Skeletal muscle satellite cell (primary cell): ENCODE results near the gene BRD3.
A peak's percentile ranks its signal among the peaks of the same experiment; 100 is the strongest.

Source experiments
- H3K27me3 ChIP-seq: 2 replicates; pipeline ENCODE4 v1.7.0; 2013; ENCODE audit warnings: low read length; ENCODE audit not compliant: control insufficient read depth, insufficient read depth
- H3K36me3 ChIP-seq: 2 replicates; pipeline ENCODE4 v1.7.0; 2013; ENCODE audit warnings: mild to moderate bottlenecking, control low read depth, low read length; ENCODE audit not compliant: insufficient read depth
- H3K4me1 ChIP-seq: 2 replicates; pipeline ENCODE4 v1.7.0; 2013; ENCODE audit warnings: low read length; ENCODE audit not compliant: control insufficient read depth, insufficient read depth
- H3K4me2 ChIP-seq: 2 replicates; pipeline ENCODE4 v1.7.0; 2013; ENCODE audit warnings: mild to moderate bottlenecking, low read length
- H3K4me3 ChIP-seq: 2 replicates; pipeline ENCODE4 v1.7.0; 2013; ENCODE audit warnings: low read length
- H3K9ac ChIP-seq: 2 replicates; pipeline ENCODE4 v1.7.0; 2013; ENCODE audit warnings: mild to moderate bottlenecking, low read depth, low read length, moderate library complexity
- H3K9me3 ChIP-seq: replicated peaks from 2 replicates; pipeline ENCODE4 v1.7.0; 2013; ENCODE audit warnings: mild to moderate bottlenecking, control low read depth, low read length

Gene BRD3

DNA sequence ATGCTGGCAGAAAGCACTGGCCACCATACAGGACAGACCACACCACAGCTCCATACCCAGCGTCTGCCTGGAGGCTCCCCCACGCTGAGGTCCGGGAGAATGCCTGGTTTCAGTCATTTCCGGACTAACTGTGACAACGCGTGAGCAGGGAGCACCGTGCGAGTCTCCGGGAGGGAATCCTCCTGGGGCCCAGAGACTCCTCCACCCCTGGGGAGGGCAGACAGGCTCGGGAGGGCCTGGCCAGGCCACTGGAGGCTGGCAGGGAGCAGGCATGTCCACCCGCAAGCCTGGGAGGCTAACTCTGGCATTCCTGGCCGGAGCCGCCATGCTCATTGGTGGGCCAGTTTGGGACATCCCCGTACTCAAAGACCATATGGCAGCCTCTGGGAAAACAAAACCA is 36.0 kb downstream of the BRD3 start:
- Histone ChIP-seq H3K9ac (no peak overlapping the region), H3K4me1 (no peaks in the 10 kb centered on the region), H3K4me3 (no peak overlapping the region), H3K36me3 (peaks cover 63% of the 10 kb centered on the region), H3K27me3 (no peaks in the 10 kb centered on the region), H3K9me3 (no peaks in the 10 kb centered on the region), H3K4me2 (no peak overlapping the region)

GRCh38 chr9:134030821-134031470 is 36.9 kb downstream of the BRD3 start:
- Histone ChIP-seq H3K36me3 (peaks cover 61% of the 10 kb centered on the region), H3K4me2 (no peak overlapping the region), H3K9me3 (no peaks in the 10 kb centered on the region), H3K9ac (no peak overlapping the region), H3K4me1 (peaks cover 8% of the 10 kb centered on the region), H3K27me3 (no peaks in the 10 kb centered on the region), H3K4me3 (no peak overlapping the region)

DNA sequence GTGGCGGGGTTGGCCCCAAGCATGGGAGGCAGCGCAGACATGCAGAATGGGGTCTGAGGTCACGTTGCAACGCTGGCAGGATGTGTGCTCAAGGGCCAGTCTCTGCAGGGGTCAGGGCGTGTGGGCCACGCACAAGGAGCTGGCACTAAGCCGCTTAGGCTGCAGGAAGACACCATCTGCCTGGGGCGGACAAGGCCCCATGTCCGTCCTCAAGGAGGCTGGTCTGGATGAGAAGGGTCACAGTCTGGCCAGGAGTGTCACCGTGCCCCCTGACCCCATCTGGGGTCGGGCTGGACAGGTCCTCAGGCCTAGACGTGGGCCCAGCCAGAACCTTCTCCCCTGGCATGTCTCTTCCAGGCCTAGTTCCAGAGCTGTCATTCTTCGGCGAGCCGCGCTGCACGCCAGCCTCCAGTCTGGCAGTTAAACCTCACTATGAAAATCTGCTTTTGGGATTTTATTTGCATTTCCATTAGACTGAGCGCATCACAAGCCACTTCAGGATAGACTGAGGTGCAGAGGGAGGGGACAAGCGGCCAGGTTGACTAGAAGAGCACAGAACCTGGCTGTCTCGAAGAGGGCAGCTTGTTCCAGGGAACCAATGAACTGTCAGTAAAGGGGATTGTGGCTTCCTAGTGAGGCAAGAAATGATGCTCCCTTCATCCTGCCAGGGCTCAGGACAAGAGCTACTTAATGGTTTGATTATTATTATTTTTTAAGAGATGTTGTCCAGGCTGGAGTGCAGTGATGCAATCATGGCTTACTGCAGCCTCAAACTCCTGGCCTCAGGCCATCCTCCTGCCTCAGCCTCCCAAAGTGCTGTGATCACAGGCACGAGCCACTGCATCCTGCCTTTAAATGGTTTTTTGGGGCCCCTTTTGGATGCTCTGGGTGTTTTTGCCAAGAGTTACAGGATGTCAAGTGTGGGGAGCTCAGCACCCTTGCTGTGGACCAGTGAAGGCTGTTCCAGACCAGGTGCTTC is 38.3 kb downstream of the BRD3 start:
- no peak overlapping the region for H3K4me3 ChIP-seq
- no peaks in the 10 kb centered on the region for H3K9me3 ChIP-seq
- H3K36me3 ChIP-seq = peaks cover 47% of the 10 kb centered on the region
- H3K4me2 ChIP-seq = no peak overlapping the region
- no peak overlapping the region for H3K9ac ChIP-seq
- H3K27me3 ChIP-seq = no peaks in the 10 kb centered on the region
- H3K4me1 ChIP-seq = peaks cover 11% of the 10 kb centered on the region

DNA sequence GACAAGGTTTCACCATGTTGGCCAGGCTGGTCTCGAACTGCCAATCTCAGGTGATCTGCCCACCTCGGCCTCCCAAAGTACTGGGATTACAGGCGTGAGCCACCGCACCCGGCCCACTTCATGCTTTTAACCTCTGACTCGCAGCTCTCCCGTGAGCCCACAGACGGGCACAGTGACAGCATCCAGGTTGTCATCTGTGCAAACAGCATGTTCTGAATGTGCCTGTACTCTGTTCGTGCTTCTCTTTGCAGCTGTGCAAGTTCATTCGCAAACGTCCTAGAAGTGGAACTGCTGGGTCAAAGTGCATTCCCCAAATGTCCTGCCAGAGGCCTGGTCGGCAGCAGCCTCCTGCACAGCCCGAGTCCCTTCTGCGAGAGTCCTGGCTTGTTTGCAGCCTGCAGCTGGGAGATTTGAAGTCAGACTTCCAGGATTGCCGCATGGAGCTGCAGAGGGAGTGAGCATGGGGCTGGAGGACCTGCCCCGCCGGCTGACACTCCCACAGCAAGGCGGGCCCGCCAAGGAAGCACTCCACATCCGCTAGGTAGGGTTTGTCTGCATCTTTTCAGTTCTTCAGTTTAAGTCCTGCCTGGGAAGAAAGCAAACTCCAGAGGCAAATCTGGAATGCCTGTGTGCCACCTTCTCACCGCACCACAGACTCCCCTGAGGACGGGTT is 39.1 kb downstream of the BRD3 start:
- H3K27me3 ChIP-seq = no peaks in the 10 kb centered on the region
- H3K4me3 ChIP-seq = no peak overlapping the region
- H3K9ac ChIP-seq = no peak overlapping the region
- H3K4me1 ChIP-seq = peaks cover 11% of the 10 kb centered on the region
- no peak overlapping the region for H3K4me2 ChIP-seq
- H3K36me3 ChIP-seq = peaks cover 39% of the 10 kb centered on the region
- H3K9me3 ChIP-seq = no peaks in the 10 kb centered on the region

GRCh38 chr9:134028076-134028475 is 39.8 kb downstream of the BRD3 start:
- H3K27me3 ChIP-seq = no peaks in the 10 kb centered on the region
- H3K36me3 ChIP-seq = peaks cover 33% of the 10 kb centered on the region
- H3K4me2 ChIP-seq = no peak overlapping the region
- peaks cover 11% of the 10 kb centered on the region for H3K4me1 ChIP-seq
- H3K9me3 ChIP-seq = no peaks in the 10 kb centered on the region
- H3K9ac ChIP-seq = no peak overlapping the region
- H3K4me3 ChIP-seq = no peak overlapping the region

DNA sequence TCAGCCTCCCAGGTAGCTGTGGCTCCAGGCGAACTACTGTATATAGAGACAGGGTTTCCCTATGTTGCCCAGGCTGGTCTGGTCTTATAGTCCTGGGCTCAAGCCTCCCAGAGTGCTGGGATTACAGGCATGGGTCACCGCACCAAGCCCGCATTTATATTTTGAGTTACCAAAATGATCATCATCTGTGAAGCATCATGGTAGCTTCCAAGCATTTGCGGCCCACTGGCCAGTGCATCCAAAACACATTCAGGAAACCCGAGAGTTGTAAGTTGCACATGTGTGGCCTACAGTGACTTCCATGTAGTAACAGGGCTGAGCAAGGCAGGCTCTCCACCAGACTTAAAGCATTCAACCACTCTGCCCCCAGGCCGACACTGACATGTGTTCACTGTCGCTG is 40.3 kb downstream of the BRD3 start:
- Histone ChIP-seq H3K36me3 (peaks cover 30% of the 10 kb centered on the region), H3K27me3 (no peaks in the 10 kb centered on the region), H3K4me3 (no peak overlapping the region), H3K9ac (no peak overlapping the region), H3K4me2 (no peak overlapping the region), H3K9me3 (no peaks in the 10 kb centered on the region), H3K4me1 (peaks cover 11% of the 10 kb centered on the region)

GRCh38 chr9:134026981-134027380 is 40.8 kb downstream of the BRD3 start:
- Histone ChIP-seq H3K4me2 (no peak overlapping the region), H3K9me3 (no peaks in the 10 kb centered on the region), H3K4me1 (peaks cover 11% of the 10 kb centered on the region), H3K36me3 (peaks cover 30% of the 10 kb centered on the region), H3K27me3 (peaks cover 4% of the 10 kb centered on the region), H3K9ac (no peak overlapping the region), H3K4me3 (no peak overlapping the region)

DNA sequence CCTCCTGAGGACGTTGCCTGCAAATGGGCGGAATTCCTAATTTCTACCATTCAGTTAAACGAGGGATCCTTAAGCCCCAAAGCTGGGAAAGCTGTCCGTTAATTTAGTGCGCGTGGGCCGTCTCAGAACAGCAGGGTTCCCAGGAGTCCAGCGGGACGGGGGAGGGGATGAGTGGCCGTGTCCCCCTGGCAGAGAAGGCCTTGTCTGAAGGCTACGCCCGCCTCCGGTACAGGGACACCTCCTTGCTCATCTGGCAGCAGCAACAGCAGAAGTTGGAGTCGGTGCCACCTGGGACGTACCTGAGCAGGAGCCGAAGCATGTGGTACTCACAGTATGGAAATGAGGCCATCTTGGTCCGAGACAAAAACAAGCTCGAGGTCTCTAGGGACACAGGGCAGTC is 41.2 kb downstream of the BRD3 start:
- peaks cover 27% of the 10 kb centered on the region for H3K36me3 ChIP-seq
- no peaks in the 10 kb centered on the region for H3K9me3 ChIP-seq
- peak overlapping the region; percentile 85 for H3K4me2 ChIP-seq
- peaks cover 11% of the 10 kb centered on the region for H3K4me1 ChIP-seq
- peak overlapping the region; percentile 94 for H3K4me3 ChIP-seq
- peak overlapping the region; percentile 78 for H3K9ac ChIP-seq
- H3K27me3 ChIP-seq = peaks cover 4% of the 10 kb centered on the region

DNA sequence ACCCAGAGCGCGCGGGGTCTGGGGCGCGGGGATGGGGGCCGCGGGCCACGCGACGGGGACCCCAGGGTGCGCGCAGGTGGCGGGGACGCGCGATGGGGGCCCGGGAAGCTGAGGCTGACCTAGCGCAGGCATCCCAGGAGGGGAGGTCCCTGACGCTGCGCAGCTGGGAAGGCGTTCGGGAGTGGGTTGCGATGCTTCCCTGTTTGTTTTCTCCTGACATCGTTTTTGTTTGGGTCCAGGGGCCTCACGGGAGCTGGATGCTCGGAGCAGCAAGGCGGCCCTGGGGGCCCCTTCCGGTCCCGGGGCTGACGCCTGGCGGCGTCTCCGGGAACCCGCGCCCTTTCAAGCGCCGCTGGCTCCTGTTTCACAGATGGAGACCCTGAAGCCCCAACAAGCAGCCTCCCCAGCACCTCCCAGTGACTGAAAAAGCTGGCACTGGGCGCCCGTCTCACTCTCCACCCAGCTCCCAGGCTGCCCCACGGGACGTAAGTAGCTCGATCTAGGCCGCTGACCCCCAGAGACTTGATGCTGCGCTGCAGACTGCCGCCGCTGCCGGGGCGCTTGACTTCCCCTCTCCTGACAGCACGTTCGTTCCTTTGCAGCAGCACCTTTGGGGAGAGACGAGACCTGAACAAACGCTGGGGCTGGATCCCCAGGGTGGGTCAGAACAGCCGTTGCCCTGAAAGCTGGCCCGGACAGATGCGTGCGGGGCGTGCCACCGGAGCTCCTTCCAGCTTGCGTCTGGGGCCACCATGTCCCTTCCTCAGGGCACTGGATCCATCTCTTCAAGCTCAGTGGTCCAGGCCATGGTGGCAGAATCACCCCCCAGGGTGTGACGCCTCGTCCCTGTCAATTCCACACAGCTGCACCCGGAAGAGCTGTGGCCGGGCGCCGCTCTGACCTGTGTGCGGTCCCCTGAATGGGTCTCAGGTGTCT is 42.0 kb downstream of the BRD3 start:
- H3K4me3 ChIP-seq = peak overlapping the region; percentile 94
- peaks cover 4% of the 10 kb centered on the region for H3K27me3 ChIP-seq
- H3K4me2 ChIP-seq = peak overlapping the region; percentile 85
- peaks cover 11% of the 10 kb centered on the region for H3K4me1 ChIP-seq
- H3K9ac ChIP-seq = peak overlapping the region; percentile 78
- peaks cover 22% of the 10 kb centered on the region for H3K36me3 ChIP-seq
- H3K9me3 ChIP-seq = no peaks in the 10 kb centered on the region

- H3K4me1 ChIP-seq = peaks cover 11% of the 10 kb centered on the region
- H3K36me3 ChIP-seq = peaks cover 16% of the 10 kb centered on the region
- peak within 1 kb of the TSS; percentile 78 for H3K9ac ChIP-seq
- no peaks in the 10 kb centered on the region for H3K9me3 ChIP-seq
- H3K4me2 ChIP-seq = peak within 1 kb of the TSS; percentile 85
- peak within 1 kb of the TSS; percentile 94 for H3K4me3 ChIP-seq
- H3K27me3 ChIP-seq = peaks cover 4% of the 10 kb centered on the region
Measured at GRCh38 chr9:134024828-134025605, 42.8 kb downstream of the BRD3 start, which contains the start of gene BRD3OS. BRD3OS (plus strand) TSS chr9:134025481; CDS start chr9:134026748, 1,267 bp downstream.
